GM10248 (cell line): ENCODE measurements around the gene MKI67.

Experiments
- CTCF ChIA-PET: fragments of 300-600 bp; sonication (Branson Sonifier 250); formaldehyde crosslinking; extraction: SDS; loops from one replicate; lab custom pipeline; 2021; ENCODE audit warnings: antibody characterized with exemption; lab: Yijun Ruan, JAX
- POLR2A ChIA-PET: fragments of 350-650 bp; sonication (Branson Sonifier 250); formaldehyde crosslinking; extraction: SDS; loops from one replicate; lab custom pipeline; 2020; ENCODE audit warnings: antibody characterized with exemption; lab: Yijun Ruan, JAX
- DNase-seq: peaks from one replicate; pipeline ENCODE4 v3.0.0; 2012; ENCODE audit errors: extremely low spot score
- TF ChIP-seq, protein P1 (sequence below): IDR thresholded peaks from 2 replicates; pipeline ENCODE4 v1.5.1; 2012; ENCODE audit warnings: mild to moderate bottlenecking, low read depth; ENCODE audit errors: extremely low read depth, missing control alignments, control extremely low read depth

The MKI67 gene

DNA sequence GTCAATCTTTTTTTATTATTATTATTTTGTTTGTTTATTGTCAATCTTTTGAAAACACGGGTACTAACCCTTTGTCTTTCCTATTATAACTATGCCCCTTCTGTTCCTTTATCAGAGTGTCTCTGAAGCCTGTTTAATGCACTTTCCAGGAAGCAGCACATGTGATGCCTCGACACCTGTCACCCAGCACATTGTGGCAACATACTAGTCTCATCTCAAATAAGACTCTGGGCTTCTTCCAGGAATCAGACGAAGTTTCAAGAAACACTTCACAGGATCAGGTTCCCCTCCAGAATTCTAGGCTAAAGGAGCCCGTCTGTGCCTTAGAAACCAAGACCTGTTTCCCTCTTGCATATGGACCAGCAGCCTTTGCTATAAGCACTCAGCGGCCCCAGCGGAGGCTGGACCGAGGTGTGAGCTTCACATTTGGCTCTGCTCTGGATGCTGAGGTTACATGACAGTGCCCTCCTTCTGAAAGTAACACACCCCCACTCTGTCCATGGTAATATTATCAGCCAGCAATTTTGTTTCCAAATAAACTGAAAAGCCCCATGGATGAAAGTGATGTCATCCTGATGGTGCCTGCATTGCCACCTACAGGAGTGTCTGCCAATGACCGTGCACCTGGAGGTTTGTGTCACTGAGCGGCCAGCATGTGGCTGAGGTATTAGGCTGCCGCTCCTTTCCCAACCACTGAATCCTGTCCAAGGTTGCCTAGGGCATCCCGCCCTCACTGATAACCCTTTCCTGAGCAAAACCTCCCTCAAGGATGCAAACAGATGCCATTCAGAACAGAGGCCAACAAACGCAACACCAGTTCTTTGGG is 38.1 kb downstream of the MKI67 start:
- ChIA-PET CTCF (no interaction called here), POLR2A (no interaction called here)
- TF ChIP-seq, protein P1, sequence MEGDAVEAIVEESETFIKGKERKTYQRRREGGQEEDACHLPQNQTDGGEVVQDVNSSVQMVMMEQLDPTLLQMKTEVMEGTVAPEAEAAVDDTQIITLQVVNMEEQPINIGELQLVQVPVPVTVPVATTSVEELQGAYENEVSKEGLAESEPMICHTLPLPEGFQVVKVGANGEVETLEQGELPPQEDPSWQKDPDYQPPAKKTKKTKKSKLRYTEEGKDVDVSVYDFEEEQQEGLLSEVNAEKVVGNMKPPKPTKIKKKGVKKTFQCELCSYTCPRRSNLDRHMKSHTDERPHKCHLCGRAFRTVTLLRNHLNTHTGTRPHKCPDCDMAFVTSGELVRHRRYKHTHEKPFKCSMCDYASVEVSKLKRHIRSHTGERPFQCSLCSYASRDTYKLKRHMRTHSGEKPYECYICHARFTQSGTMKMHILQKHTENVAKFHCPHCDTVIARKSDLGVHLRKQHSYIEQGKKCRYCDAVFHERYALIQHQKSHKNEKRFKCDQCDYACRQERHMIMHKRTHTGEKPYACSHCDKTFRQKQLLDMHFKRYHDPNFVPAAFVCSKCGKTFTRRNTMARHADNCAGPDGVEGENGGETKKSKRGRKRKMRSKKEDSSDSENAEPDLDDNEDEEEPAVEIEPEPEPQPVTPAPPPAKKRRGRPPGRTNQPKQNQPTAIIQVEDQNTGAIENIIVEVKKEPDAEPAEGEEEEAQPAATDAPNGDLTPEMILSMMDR = no peak
- no peak for DNase-seq

DNA sequence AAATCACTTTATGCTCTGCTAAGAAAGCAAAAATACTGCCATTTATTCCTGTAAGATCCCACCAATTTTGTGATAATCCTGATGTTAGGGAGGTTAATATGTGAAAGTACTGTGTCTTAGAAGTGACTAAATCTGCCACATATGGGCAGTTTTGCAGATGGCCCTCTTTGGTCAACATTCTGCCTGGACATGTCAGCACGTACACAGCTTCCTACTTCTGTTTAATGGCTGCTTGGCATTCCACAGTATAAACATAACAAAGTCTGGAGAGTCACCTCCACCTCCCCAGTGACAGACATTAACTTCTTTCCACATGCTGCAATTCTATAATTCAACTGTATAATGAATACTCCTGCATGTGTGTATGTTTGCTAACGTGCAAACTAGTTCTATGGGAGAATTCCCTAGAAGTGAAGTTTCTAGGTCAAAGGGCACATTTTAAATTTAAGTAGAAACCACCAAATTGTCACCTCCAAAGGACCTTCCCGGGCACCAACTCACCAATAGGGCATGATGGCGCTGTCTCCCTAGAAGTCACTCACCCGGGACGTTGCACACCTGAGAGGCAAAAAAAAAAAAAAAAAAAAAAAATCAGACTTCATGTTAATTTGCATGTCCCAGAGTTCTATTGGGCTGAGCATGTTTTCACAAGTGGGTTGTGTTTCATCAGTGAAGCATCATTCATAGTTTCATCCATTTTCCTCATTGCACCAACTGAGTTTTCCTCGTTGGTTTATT is 38.9 kb downstream of the MKI67 start:
- no peak for DNase-seq
- TF ChIP-seq, protein P1 = no peak
- CTCF ChIA-PET = interaction anchor here (1.1 to 1.8 kb wide), 2 partner anchors 9 to 18 kb away, joined by 4 to 7 read pairs; no protein-coding TSS in a partner anchor
- POLR2A ChIA-PET = no interaction called here

DNA sequence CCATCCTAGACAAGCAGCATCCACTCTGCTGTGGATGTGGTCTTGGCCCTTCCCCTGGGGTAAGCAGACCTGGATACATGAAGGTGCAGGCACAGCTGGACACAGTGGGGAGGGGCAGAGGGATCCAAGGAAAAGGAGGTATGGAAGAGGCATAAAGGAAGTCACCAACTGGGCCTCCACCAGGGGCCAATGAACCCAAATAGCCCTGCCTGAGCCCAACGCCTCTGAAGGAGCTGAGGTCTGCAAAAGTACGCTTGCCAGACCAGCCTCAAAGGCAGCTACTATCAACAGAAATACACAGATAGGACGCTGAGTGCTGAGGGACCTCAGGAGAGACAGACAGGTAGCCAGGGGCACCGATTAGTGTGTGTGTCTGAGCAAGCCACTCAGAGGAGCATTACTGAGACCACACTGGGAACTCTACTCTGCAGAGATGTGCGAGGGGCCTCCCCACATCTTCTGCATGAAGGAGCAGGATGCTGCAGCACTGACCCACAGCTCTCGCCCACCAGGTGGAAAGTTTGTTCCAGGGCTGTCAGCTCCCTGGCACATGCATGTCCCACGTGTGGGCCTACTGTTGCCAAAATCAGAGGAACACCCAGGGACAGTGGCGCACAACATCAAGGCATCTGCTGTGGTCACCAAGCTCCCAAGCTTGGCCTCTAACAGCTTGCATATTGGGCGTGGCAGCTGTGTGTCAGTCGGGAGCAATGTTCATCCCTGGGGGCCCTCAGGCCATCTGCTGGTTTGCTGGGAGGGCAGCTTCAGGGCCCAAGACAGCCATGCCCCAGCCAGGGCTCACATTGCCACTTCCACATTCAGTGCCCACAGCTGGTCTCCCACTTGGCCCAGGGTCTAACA is 40.0 kb downstream of the MKI67 start:
- TF ChIP-seq, protein P1 = no peak
- no peak for DNase-seq
- CTCF ChIA-PET = interaction anchor here (1.1 to 1.8 kb wide), 2 partner anchors 8 to 17 kb away, joined by 4 to 7 read pairs; no protein-coding TSS in a partner anchor
- POLR2A ChIA-PET = no interaction called here

DNA sequence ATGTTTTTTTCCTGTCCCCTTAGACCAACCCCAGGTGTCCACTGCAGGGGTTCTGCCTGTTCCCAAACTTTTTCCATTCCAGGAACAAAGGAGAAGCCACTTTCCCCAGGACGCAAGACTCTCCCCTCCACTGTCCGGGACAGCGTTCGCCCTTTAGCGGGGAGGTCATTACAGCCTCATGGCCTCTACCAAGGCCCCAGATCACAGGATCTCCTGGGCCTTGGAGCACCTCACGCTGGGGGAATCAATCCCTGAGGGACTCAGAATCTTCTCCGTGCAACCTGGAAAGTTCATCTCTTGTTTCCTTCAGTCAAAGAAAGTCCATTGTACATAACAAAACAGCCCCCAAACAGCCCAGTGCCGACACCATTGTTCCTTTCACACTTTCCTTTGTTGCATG is 41.2 kb downstream of the MKI67 start:
- CTCF ChIA-PET = interaction anchor here (0.8 to 2.1 kb wide), 3 partner anchors 16 to 69 kb away, joined by 3 to 11 read pairs (median 8); no protein-coding TSS in a partner anchor

DNA sequence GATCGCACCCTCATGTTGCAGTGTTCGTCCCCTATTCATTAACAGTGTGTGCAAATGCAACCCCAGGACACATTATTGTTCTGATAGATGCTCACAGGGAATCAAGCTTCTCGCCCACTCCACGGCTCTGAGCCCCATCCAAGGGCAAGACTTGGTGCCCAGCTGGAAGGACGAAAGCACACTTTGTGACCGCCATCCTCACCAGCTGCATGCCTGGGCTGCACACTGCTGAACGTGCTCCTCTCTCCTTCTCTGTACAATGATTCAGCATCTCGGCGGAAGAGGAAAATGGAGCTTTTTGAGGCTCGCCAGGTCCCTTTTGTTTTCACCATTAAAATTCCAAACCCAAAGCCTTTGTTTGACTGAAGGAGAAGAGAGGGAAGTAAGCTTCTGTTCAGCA is 41.9 kb downstream of the MKI67 start:
- POLR2A ChIA-PET = no interaction called here
- TF ChIP-seq, protein P1 = no peak
- no peak for DNase-seq
- CTCF ChIA-PET = interaction anchor here (0.8 to 2.1 kb wide), 5 partner anchors 15 to 70 kb away, joined by 3 to 11 read pairs (median 4); no protein-coding TSS in a partner anchor

More for the DNA sequence above, 41.2 kb downstream of the MKI67 start:
- DNase-seq = no peak
- POLR2A ChIA-PET = no interaction called here
- TF ChIP-seq, protein P1 = no peak
